Pancreas (tissue), 10 donors: ENCODE results near the gene WDR38. TPM values are rescaled to one million over a fixed set of nuclear protein-coding genes. Genes with fewer than 3 reads are reported as not detected.

ENCODE experiments used
- ATAC-seq, 4 donors: fragments of 200-7000 bp; cut with Tn5 transposase; one replicate each; pipeline versions ENCODE4 v1.8.0 to v1.9.1; 2020; ENCODE audit warnings: mild to moderate bottlenecking in 4 of 4, moderate library complexity in 4 of 4
- DNase-seq, 6 donors: peaks; one replicate each; pipeline ENCODE4 v3.0.0-alpha.2; 2020
- FAIRE-seq: peaks from 2 replicates; lab custom pipeline; 2012; peaks lifted over from hg19 to GRCh38; lab: Jason Lieb, UNC
- H3K27ac ChIP-seq, 4 donors: fragments of 200-600 bp; sonication (generic); 1 replicate in 3 of 4; 2 replicates in 1 of 4; pipeline versions ENCODE4 v1.5.0 to v1.8.0; 2020
- H3K27me3 ChIP-seq, 4 donors: fragments of 200-600 bp; one replicate each; pipeline ENCODE4 v1.8.0; 2021
- H3K36me3 ChIP-seq, 3 donors: fragments of 200-600 bp; sonication (generic) in 1 of 3; one replicate each; pipeline versions ENCODE4 v1.5.0 to v1.8.0; 2020 to 2021
- H3K4me1 ChIP-seq, 3 donors: fragments of 200-600 bp; one replicate each; pipeline ENCODE4 v1.8.0; 2021
- H3K4me3 ChIP-seq, 4 donors: fragments of 200-600 bp; sonication (generic) in 2 of 4; one replicate each; pipeline versions ENCODE4 v1.5.0 to v1.8.0; 2020 to 2021
- H3K9me3 ChIP-seq, 4 donors: fragments of 200-600 bp; one replicate each; pipeline ENCODE4 v1.8.0; 2021
- CTCF ChIP-seq, 4 donors: fragments of 200-600 bp; sonication (generic) in 3 of 4; IDR thresholded peaks; one replicate each; pipeline versions ENCODE4 v1.5.0 to v1.8.0; 2021; ENCODE audit warnings: antibody characterized with exemption in 4 of 4
- WGBS, 2 donors: extraction: QIAGEN DNeasy Blood & Tissue Kit; methylation state at CpG; one replicate each; pipeline ENCODE4 v1.1.7; 2013; 5-methylcytosine and 5-hydroxymethylcytosine counted together
- intact Hi-C, 3 donors: fragments of 100-400 bp; cut with DNase I; formaldehyde crosslinking; loops; one replicate each; pipeline versions ENCODE4 v1.11.1 to v1.14.2; 2022
- polyA plus RNA-seq, 2 donors: library from polyadenylated mRNA; stranded (reverse); fragments of 200-250 nt; gene quantifications; one replicate each; pipeline ENCODE4 v1.2.3, GENCODE V29; 2013
- total RNA-seq, 6 donors: library from RNA; stranded (reverse); fragmentation: NEBNext Ultra II Directional in 4 of 6; extraction: Animal tissue kit (Norgen Biotek cat#: 25700) in 4 of 6; gene quantifications; one replicate each; pipeline versions ENCODE4 v1.2.1 to v1.2.4, GENCODE V29; 2021 to 2023
- donor health status: healthy with polysubstance abuse.
- donor health status: DM: no; HTN: no; CAD: no; lungs with moderate emphysema.
- donor health status: DM: no; HTN: no; CAD: no.
- donor health status: control.
- donor health status: control.
- donor health status: Bipolar disorder and iron deficiency.
- donor health status: DM: yes; HTN: yes; CAD: no.
- donor health status: DM: no; HTN: no; CAD: no.
- donor health status: DM: no; HTN: no; CAD: no.
- donor health status: DM: yes; HTN: yes; CAD: no.

Gene WDR38
- total and polyA plus RNA-seq, 8 donors, result 0.13 TPM; not detected in 7

GRCh38 chr9:124813501-124814163, 39.6 kb upstream of the WDR38 start:
- ATAC-seq (no peak), DNase-seq (no peak), FAIRE-seq (no peak)
- Histone ChIP-seq H3K4me3 (no peak overlapping the region), H3K4me1 (peaks cover 0 to 6% (median 4%) of the 10 kb centered on the region in 3 donors), H3K27me3 (no peaks in the 10 kb centered on the region), H3K36me3 (no peaks in the 10 kb centered on the region), H3K9me3 (no peaks in the 10 kb centered on the region), H3K27ac (no peak overlapping the region)
- intact Hi-C loops, result no loop called here
- WGBS, 2 donors, result 86 to 94% methylated on average over 11 of the region's 11 CpGs
- TF ChIP-seq CTCF (IDR thresholded peaks at IDR 0.05), result no peak

- no peak for DNase-seq
- ATAC-seq, result no peak
- intact Hi-C loops, result no loop called here
- no peak overlapping the region for H3K4me3 ChIP-seq
- no peaks in the 10 kb centered on the region for H3K36me3 ChIP-seq
- H3K9me3 ChIP-seq, result no peaks in the 10 kb centered on the region
- TF ChIP-seq CTCF (IDR thresholded peaks at IDR 0.05), result no peak
- H3K4me1 ChIP-seq, result peaks cover 0 to 11% (median 9%) of the 10 kb centered on the region in 3 donors
- 84% methylated on average over 5 of the region's 5 CpGs for WGBS, 2 donors
- H3K27ac ChIP-seq, result no peak overlapping the region
- no peak for FAIRE-seq
- H3K27me3 ChIP-seq, result no peaks in the 10 kb centered on the region
Observed at GRCh38 chr9:124814164-124814535, 39.1 kb upstream of the WDR38 start.

GRCh38 chr9:124815601-124816000, 37.7 kb upstream of the WDR38 start:
- H3K27ac ChIP-seq, result no peak overlapping the region
- H3K27me3 ChIP-seq, result no peaks in the 10 kb centered on the region
- ATAC-seq (no peak), DNase-seq (no peak), FAIRE-seq (no peak)
- WGBS, 2 donors, result 92 to 93% methylated on average over 5 of the region's 5 CpGs
- no peak overlapping the region for H3K4me3 ChIP-seq
- no peaks in the 10 kb centered on the region for H3K9me3 ChIP-seq
- peaks cover 0 to 17% (median 15%) of the 10 kb centered on the region in 3 donors for H3K4me1 ChIP-seq
- no peaks in the 10 kb centered on the region for H3K36me3 ChIP-seq
- TF ChIP-seq CTCF (IDR thresholded peaks at IDR 0.05), result no peak
- intact Hi-C loops, result no loop called here

GRCh38 chr9:124818431-124819281, 34.6 kb upstream of the WDR38 start:
- Histone ChIP-seq H3K27me3 (no peaks in the 10 kb centered on the region), H3K36me3 (no peaks in the 10 kb centered on the region), H3K4me1 (peaks cover 6 to 25% (median 17%) of the 10 kb centered on the region in 3 donors), H3K4me3 (no peak overlapping the region), H3K9me3 (no peaks in the 10 kb centered on the region), H3K27ac (peak overlapping the region; percentile 77 to 91 (median 84))
- FAIRE-seq, result no peak
- peak; percentile 88 to 91 (median 90) for ATAC-seq
- intact Hi-C loops, result no loop called here
- peak in 1 of 4 donors; percentile 12 for TF ChIP-seq CTCF (IDR thresholded peaks at IDR 0.05)
- 26 to 27% methylated on average over 18 of the region's 18 CpGs for WGBS, 2 donors
- DNase-seq, result peak in 4 of 6 donors; percentile 78 to 87 (median 80)
